Activated naive CD4-positive, alpha-beta T cell treated with anti-CD3 and anti-CD28 coated beads, Interleukin-2, amount 10 ng/mL, durations not matched to agents 5 hours and 36 hours (primary cell): ENCODE data around the gene LY6G6C. TPM values are rescaled to one million over a fixed set of nuclear protein-coding genes. Genes with fewer than 3 reads are reported as not detected.

Experiments
- microRNA-seq: library from miRNA; unstranded; fragments of <30 nt; microRNA quantifications from one replicate; pipeline ENCODE4 v1.2.0, GENCODE V29; 2022; ENCODE audit warnings: borderline microRNAs expressed, borderline replicate concordance
- total RNA-seq, 2 experiments: library from RNA; stranded (reverse); gene quantifications; one replicate each; pipeline ENCODE4 v1.2.3, GENCODE V29; 2021

LY6G6C gene, protein sequence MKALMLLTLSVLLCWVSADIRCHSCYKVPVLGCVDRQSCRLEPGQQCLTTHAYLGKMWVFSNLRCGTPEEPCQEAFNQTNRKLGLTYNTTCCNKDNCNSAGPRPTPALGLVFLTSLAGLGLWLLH
- not detected for total RNA-seq

DNA sequence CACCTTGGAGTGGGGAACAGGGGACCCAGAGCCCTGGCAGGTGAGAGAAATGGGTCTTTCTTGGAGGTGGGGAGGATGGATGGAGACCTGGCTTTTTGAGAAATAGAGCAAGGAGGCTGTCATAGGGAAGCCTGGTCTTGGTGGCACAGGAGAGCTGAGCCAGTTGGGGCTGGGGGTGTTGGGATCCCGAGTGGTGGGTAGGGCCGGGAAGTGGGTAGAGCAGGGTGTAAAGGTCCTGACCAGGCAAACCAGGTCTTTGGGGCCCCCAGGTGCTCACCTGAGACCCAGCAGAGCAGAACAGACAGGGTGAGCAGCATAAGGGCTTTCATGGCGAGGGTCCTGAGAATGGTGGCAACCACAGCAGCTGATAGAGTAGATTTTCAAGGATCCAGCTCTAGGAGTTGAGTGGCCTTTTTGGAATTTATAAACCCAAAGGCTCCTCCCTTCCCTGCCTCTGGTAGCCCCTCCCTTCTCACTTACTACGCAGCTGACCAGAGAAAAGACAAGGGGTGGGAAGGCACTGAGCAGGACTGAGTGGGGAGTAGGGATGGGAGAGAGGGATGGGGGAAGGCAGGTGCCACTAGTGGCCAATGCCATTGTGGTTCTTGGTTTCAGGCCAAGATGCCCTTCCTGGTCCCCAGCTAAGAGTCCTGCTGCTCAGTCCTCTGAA is at the start of gene LY6G6C:
Gene LY6G6C, minus strand, starts transcription at position 396 of the 670 bp plus-strand sequence. Its CDS starts 67 bp downstream, at position 329.

DNA sequence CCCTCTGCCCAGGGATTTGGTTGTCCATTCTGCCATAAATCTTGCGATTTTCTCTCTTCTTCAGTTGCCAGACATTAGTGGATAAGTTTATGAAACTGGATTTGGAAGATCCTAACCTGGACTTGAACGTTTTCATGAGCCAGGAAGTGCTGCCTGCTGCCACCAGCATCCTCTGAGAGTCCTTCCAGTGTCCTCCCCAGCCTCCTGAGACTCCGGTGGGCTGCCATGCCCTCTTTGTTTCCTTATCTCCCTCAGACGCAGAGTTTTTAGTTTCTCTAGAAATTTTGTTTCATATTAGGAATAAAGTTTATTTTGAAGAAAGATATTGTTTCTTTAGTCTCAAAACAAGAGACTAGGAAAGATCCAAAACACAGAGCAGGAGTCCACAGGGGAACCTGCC is 40.8 kb upstream of the LY6G6C start, which contains the start of gene SAPCD1:
Gene SAPCD1, plus strand, starts transcription at position 301 of the 400 bp plus-strand sequence. CDS start 399 bp downstream, outside the sequence.

DNA sequence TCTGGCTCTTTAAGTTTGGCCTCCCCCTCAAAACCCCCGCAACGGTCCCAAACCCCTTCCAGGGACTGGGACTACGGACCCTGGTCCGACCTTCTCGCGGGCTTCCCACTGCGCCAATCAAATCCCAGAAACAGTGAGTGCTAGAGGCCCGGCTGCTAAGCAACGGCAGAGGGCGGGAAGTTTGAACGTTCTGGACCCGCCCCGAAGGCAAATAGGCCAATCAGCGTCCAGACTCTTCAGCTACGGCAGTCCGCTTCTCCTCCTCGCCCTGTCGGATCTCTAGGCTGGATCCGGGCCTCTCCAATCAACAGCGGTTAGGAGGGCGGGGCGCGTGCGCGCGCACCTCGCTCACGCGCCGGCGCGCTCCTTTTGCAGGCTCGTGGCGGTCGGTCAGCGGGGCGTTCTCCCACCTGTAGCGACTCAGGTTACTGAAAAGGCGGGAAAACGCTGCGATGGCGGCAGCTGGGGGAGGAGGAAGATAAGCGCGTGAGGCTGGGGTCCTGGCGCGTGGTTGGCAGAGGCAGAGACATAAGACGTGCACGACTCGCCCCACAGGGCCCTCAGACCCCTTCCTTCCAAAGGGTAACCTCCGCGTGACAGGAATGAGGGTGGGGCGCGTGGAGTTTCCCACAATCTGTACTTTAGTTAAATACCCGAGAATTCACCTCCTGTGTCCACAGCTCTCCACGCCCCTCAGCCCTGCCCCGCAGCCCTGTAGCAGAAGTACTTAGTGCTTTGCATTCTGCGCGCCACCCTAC is 18.3 kb upstream of the LY6G6C start, which contains the start of gene MSH5:
Gene MSH5, plus strand, starts transcription at position 367 of the 758 bp plus-strand sequence. CDS start 462 bp downstream, outside the sequence.

GRCh38 chr6:31736021-31736767 is 14.6 kb upstream of the LY6G6C start, which contains the start of gene CLIC1:
CLIC1 (minus strand) TSS chr6:31736530; CDS start chr6:31736300, 230 bp downstream.

GRCh38 chr6:31728767-31729514 is 7.4 kb upstream of the LY6G6C start, which contains the start of gene DDAH2:
DDAH2 (minus strand) TSS chr6:31729299; CDS start chr6:31729161, 138 bp downstream.

DNA sequence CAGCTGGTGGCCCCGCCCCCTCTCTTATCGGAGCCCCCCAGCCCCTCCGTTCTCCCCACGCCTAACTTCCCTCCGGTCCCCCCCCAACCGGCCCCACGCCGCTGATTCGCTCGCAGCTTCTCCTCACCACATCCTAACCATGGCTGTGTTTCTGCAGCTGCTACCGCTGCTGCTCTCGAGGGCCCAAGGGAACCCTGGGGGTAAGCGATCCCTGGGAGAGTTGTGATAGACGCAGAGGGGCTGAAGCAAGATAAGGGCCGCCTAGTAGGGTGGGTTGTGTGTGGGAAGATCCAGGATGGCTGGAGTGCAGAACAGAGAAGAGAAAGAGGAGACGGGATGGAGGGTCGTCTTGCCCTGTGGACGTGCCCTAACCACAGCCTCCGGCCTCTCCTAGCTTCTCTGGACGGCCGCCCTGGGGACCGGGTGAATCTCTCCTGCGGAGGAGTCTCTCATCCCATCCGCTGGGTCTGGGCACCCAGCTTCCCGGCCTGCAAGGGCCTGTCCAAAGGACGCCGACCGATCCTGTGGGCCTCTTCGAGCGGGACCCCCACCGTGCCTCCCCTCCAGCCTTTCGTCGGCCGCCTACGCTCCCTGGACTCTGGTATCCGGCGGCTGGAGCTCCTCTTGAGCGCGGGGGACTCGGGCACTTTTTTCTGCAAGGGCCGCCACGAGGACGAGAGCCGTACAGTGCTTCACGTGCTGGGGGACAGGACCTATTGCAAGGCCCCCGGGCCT is 1.9 kb upstream of the LY6G6C start, which contains the start of gene MPIG6B:
Gene MPIG6B, plus strand, starts transcription at position 129 of the 735 bp plus-strand sequence. Its CDS starts 11 bp downstream, at position 140.

GRCh38 chr6:31715022-31715958 is 6.3 kb downstream of the LY6G6C start, which contains the start of gene LY6G6D:
LY6G6D (plus strand) TSS chr6:31715348; CDS start chr6:31715356, 8 bp downstream.

DNA sequence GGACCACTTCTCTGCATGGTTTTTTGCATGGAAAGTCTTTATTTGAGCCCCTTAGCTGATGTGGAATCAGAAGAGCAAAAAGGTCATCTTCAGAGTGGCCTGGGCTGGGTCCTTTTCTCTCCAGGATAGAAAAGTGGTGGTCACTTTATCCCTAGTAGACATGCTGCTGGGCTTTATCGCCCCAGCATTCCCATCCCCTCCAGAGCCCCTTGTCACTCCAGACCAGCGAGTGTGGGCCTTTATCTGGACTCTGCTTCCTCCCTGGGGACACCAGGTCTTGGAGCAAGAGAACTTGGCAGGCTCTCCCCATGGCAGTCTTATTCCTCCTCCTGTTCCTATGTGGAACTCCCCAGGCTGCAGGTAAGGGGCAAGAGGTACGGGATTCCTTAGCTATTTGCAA is 14.9 kb downstream of the LY6G6C start, which contains the start of gene LY6G6F:
Gene LY6G6F, plus strand, starts transcription at position 268 of the 400 bp plus-strand sequence. Its CDS starts 41 bp downstream, at position 309.

DNA sequence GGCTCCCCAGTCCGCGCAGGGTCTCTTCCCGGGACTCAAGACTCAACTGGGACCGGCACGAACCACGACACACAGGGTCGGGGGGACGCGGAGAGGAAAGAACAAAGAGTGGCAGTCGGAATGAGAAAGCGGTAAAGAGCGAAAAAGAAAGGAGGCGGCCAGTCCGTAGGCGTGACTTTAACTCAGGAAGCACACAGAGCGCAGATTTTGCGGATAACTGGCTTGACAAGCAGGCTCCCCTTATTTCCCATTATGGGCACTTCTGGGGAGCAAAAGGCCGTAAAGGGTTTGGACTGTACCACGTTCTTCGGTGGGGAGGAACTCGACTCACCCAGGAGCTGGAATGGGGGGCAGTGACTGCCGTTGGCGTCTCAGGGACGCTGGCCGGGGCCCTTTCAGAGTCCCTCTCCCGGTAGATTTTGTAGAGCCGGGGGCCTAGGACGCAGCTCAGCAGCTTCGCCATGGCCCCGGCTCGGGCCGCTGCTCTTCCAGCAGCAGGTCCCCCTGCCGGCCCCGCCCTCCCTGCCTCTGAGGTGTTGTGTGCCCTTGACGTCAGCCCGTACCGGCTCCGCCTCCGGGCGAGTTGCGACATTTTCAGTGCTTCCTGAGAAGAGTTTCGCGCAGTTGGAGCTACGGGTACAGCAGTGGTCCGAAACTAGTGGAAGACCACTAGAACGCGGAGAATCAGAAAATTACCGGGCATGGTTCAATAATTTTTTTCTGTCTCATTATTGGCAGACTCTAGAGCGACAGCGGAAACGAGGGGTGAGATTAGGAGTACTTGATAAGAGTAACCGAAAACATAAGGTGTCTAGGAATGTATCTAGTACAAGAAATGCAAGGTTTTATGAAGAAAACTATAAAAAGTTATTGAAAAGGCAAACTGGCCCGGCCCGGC is 18.5 kb downstream of the LY6G6C start, which contains the start of gene ABHD16A:
Gene ABHD16A, minus strand, starts transcription at position 506 of the 898 bp plus-strand sequence. Its CDS starts 43 bp downstream, at position 463.

GRCh38 chr6:31680226-31681134 is 41.1 kb downstream of the LY6G6C start, which contains the start of gene LY6G5C:
LY6G5C (minus strand) TSS chr6:31681067; CDS start chr6:31680373, 694 bp downstream.

DNA sequence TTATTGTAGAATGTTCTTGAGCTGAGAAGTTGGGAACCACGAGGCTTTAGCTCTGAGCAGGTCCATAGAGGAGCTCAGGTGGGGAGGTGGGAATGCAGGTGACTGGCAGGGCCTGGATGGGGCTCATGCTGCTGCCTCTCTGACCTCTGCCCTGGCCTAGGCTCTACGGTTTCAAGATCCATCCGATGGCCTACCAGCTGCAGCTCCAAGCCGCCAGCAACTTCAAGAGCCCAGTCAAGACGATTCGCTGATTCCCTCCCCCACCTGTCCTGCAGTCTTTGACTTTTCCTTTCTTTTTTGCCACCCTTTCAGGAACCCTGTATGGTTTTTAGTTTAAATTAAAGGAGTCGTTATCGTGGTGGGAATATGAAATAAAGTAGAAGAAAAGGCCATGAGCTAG is 51.9 kb downstream of the LY6G6C start, which contains the start of gene LY6G5B:
Gene LY6G5B, plus strand, starts transcription at position 301 of the 400 bp plus-strand sequence. CDS start 975 bp downstream, outside the sequence.

Small RNA genes within 50 kb of the gene (microRNA-seq; reads per million reads assigned to microRNA genes)
- gene MIR4646: 1.5 reads per million

Other genes starting within 250 kb of the LY6G6C start
- 10 to 100 TPM; 37.8 to 38.1 TPM for gene MICB, start 223.6 kb downstream of the LY6G6C start, total RNA-seq
- not detected for gene MCCD1, start 192.8 kb downstream of the LY6G6C start, total RNA-seq
- gene DDX39B, start 179.7 kb downstream of the LY6G6C start, total RNA-seq: 100 to 1,000 TPM; 423 to 444 TPM
- gene ATP6V1G2, start 175.1 kb downstream of the LY6G6C start, total RNA-seq: 1 to 10 TPM; 3.5 to 4.2 TPM
- 10 to 100 TPM; 12.9 to 15.8 TPM for gene NFKBIL1, start 174.1 kb downstream of the LY6G6C start, total RNA-seq
- gene LTA, start 149.5 kb downstream of the LY6G6C start, total RNA-seq: 10 to 100 TPM; 29.6 TPM
- gene TNF, start 146.2 kb downstream of the LY6G6C start, total RNA-seq: 10 to 100 TPM; 51.3 to 53.4 TPM
- 1,000 to 10,000 TPM; 1,438 to 1,452 TPM for gene LTB, start 139.3 kb downstream of the LY6G6C start, total RNA-seq
- 10 to 100 TPM; 67.8 to 71.0 TPM for gene LST1, start 135.5 kb downstream of the LY6G6C start, total RNA-seq
- gene NCR3, start 128.7 kb downstream of the LY6G6C start, total RNA-seq: 10 to 100 TPM; 27.6 to 28.8 TPM
- gene AIF1, start 106.5 kb downstream of the LY6G6C start, total RNA-seq: 10 to 100 TPM; 45.4 to 46.1 TPM
- 100 to 1,000 TPM; 210 to 211 TPM for gene PRRC2A, start 101.0 kb downstream of the LY6G6C start, total RNA-seq
- 100 to 1,000 TPM; 278 to 280 TPM for gene BAG6, start 69.1 kb downstream of the LY6G6C start, total RNA-seq
- 1 to 10 TPM; 3.8 to 3.9 TPM for gene APOM, start 65.9 kb downstream of the LY6G6C start, total RNA-seq
- 10 to 100 TPM; 23.6 to 24.2 TPM for gene C6orf47, start 61.0 kb downstream of the LY6G6C start, total RNA-seq
- gene GPANK1, start 56.7 kb downstream of the LY6G6C start, total RNA-seq: 10 to 100 TPM; 26.4 to 29.1 TPM
- 100 to 1,000 TPM; 181 to 195 TPM for gene CSNK2B, start 55.7 kb downstream of the LY6G6C start, total RNA-seq
- 10 to 100 TPM; 20.3 to 23.5 TPM for gene LY6G5B, start 51.8 kb downstream of the LY6G6C start, total RNA-seq
- gene LY6G5C, start 40.7 kb downstream of the LY6G6C start, total RNA-seq: 1 to 10 TPM; 1.8 to 2.2 TPM
- 10 to 100 TPM; 50.4 to 54.9 TPM for gene ABHD16A, start 18.4 kb downstream of the LY6G6C start, total RNA-seq
- not detected for gene LY6G6F, start 14.9 kb downstream of the LY6G6C start, total RNA-seq
- not detected for gene LY6G6D, start 6.4 kb downstream of the LY6G6C start, total RNA-seq
- under 1 TPM; 0.22 to 0.43 TPM for gene MPIG6B, start 1.6 kb upstream of the LY6G6C start, total RNA-seq
- 10 to 100 TPM; 18.1 to 18.9 TPM for gene DDAH2, start 7.6 kb upstream of the LY6G6C start, total RNA-seq
- 100 to 1,000 TPM; 534 to 538 TPM for gene CLIC1, start 14.8 kb upstream of the LY6G6C start, total RNA-seq
- gene MSH5, start 18.3 kb upstream of the LY6G6C start, total RNA-seq: 10 to 100 TPM; 47.4 to 47.7 TPM
- 10 to 100 TPM; 11.3 to 12.0 TPM for gene SAPCD1, start 40.9 kb upstream of the LY6G6C start, total RNA-seq
- gene VWA7, start 55.6 kb upstream of the LY6G6C start, total RNA-seq: 1 to 10 TPM; 3.8 to 3.9 TPM
- 10 to 100 TPM; 74.6 to 79.2 TPM for gene VARS1, start 74.0 kb upstream of the LY6G6C start, total RNA-seq
- 10 to 100 TPM; 72.5 to 75.6 TPM for gene LSM2, start 85.2 kb upstream of the LY6G6C start, total RNA-seq
- gene HSPA1L, start 93.5 kb upstream of the LY6G6C start, total RNA-seq: 1 to 10 TPM; 3.7 to 3.8 TPM
- 10 to 100 TPM; 75.8 to 83.8 TPM for gene HSPA1A, start 93.8 kb upstream of the LY6G6C start, total RNA-seq
- gene HSPA1B, start 106.0 kb upstream of the LY6G6C start, total RNA-seq: 10 to 100 TPM; 35.5 to 35.9 TPM
- 10 to 100 TPM; 23.4 to 23.7 TPM for gene NEU1, start 141.1 kb upstream of the LY6G6C start, total RNA-seq
- not detected for gene SLC44A4, start 157.3 kb upstream of the LY6G6C start, total RNA-seq
- gene EHMT2, start 176.0 kb upstream of the LY6G6C start, total RNA-seq: 10 to 100 TPM; 60.9 to 61.4 TPM
- gene ZBTB12, start 180.3 kb upstream of the LY6G6C start, total RNA-seq: 1 to 10 TPM; 1.5 to 2.4 TPM
- under 1 TPM; 0.51 to 0.93 TPM for gene C2, start 206.0 kb upstream of the LY6G6C start, total RNA-seq
- not detected for gene CFB, start 224.3 kb upstream of the LY6G6C start, total RNA-seq
- gene NELFE, start 237.2 kb upstream of the LY6G6C start, total RNA-seq: 10 to 100 TPM; 60.9 to 61.7 TPM
- 10 to 100 TPM; 71.6 to 77.8 TPM for gene SKIC2, start 237.4 kb upstream of the LY6G6C start, total RNA-seq